GM04503 (cell line): Measurements from ENCODE around the gene HMX1.

Source experiments
- DNase-seq: peaks from one replicate; pipeline ENCODE4 v3.0.0-alpha.2; 2012; ENCODE audit warnings: low read depth

The HMX1 gene

DNA sequence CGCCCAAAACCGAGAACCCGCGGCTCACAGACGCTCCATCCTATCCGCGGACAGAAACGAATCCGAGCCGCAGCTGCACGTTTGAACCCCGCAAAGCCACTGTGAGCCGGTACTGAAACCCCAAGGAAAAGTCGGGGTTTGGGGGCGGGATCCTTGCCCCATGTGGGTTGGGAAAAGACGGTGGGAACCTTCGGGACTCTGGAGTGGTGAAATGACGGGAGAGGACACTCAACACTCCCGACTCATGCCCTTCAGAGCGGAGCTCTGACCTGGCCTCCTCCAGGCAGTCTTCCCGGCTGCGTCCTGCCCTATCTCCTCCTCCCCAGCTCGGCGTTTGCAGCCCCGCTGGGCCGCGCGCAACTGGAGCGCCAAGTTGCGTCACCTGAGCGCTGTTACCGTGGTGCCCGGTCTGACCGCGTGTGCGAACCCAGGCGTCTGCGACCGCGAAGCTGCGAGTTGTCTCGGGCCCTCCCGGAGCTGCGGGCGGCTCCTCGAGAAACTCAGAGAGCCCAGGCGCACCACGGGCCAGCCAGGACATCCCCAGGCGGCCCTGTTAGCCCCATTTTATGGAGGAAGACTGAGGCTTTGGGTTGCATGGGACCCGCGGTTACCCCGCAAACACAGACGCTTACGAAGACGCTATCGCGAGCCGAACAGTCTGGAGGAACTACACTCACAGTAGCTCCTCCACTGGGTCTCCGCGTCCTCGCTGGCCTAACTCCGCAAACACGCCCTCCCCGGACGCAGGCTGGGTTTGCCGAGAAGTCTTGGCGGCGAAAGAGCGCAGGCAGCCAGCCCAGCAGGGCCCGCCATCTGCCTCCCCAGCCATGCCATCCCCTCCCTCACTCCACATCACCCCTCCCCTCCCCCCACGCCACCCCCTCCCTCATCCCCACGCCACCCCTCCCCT lies 20.3 kb upstream of the HMX1 start:
- DNase-seq, result no peak

DNA sequence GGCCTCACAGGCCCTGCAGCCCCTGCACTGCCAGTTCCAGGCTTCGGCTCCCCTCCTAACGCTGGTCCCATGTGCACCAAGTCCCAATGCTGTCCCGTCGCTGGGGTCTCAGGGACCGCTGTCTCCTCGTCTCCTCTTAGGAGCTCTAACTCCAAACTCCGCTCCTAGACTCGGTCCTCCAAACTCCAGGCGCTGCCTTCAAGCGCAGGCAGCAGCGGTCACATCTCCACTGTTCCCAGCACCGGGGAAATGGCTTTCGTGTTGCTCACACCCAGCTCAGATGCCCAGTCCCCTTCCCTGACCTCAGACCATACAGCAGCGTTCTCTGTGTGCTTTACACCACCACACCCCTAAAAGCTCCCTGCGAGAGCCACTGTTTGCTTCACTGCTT lies 19.6 kb upstream of the HMX1 start:
- DNase-seq, result no peak

DNA sequence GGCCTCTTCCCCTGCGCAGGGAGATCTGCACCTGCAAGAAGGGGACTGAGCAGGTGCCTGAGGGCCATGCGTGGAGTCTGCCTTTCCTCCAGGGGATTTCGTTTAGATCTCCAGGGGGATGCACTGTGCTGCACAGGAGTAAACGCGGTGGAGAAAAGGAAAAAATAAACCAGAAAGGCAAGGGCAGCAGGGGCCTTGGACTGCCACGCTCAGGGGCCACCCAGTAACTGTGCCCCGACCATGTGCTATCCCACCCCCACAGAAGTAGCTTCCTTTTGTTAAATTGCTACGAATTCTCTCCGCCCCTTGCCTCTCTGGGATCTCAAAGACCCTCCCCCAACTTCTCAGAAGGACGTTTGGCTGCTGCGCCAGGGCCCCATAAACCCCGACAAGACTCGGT lies 17.2 kb upstream of the HMX1 start:
- DNase-seq, result no peak

DNA sequence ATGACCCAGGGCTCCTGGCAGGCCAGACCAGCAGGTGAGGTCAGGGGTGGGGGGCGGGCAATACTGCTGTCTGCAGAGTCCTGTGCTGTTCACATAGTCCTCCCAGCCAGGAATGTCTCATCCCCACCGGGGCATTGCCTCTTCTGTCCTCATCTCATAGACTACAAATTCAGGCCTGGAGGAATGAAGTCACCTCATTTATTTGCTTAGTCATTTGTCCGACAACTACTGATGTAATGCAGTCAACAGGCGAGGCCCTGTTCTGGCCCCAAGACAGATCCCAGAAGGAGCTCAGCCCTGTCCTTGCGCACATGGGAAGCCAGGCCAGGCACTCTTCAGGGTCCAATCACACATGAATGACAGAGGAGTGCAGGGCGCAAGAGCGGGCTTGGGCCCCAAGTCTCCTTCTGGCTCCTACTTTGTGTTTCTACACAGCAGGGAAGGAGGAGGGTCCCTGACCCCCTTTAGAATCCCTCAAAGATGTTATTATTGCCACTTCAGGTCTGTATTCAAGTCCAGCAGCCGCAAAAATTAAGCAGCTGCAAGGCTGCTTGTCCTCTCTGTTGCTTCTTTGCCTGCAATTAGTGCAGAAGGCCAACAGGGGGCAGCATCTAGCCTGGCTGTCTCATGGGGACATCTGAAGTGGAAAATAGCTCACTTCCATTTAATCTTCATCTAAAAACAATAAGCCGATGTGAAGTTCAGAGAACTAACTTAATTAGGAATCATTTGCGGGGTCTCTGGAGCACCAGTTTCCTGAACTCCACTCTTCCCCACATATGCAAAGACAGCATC lies 15.2 kb upstream of the HMX1 start:
- DNase-seq, result no peak

DNA sequence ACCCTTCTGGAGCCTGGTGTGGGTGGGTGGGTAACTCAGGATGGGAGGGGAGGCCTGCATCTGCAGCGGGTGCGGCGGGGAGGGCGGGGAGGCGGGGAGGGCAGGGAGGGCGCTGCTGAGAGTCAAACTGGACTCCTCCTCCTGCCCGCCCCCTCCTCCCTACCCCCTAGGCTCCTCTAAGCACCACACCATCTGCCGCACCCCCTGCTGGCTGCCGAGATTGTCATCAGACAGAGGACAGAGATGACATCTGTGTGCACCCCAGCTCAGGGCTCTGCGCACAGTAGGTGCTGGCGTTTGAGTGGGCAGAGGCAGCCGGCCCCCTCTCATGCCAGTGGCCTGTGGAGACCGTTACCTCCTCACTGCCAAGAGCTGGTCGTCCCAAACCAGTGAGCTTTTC lies 10.6 kb upstream of the HMX1 start:
- DNase-seq, result no peak

DNA sequence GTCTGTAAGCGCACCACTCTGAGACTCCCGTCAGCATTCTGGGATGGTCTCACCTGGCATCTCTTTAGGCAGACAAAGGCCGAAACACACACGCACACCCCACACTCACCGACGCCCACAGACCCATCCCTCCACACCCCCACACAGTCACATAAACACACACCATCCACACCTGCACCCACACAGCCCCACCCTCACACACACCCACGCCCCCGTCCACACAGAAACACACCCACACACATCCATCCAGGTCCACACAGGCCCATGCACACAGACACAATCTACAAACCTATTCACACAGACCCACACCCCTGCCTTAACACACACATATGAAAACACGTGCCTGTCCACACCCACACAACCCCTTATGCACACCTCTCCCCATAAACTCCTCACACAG lies 9.2 kb upstream of the HMX1 start:
- no peak for DNase-seq

DNA sequence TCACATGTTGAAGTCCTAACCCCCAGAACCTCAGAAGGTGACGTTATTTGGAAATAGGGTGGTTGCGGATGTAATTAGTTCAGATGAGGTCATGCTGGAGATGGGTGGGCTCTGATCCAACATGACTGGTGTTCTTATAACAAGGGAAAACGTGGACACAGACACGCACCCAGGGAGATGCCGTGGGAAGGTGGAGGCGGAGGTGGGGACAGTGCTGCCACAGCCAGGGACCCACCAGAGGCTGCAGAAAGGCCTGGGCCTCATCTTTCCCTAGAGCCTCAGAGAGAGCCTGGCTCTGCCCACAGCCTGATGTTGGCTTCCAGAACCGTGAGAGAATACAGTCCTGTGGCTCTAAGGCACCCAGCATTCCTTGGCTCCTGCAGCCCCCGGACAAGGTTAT lies 7.9 kb upstream of the HMX1 start:
- DNase-seq, result no peak

DNA sequence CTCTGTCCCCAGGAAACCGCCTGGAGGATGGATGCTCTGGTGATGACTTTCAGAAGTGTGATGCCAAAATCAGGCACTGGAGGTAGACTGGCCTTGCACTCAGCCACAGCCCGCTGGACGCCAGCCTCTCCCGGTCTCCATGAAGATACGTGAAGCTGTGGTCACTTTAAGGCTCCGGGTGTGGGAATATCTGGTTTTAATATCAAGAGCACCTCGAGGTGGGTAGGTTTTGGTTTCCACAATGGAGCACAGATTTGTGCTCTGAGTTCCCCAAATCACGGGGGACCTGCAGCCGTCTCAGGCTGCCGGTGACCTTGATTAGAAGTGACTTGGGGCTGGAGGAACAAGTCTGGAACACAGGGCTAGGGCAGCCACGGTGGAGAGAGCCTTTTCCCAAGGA lies 6.8 kb upstream of the HMX1 start:
- DNase-seq, result no peak

DNA sequence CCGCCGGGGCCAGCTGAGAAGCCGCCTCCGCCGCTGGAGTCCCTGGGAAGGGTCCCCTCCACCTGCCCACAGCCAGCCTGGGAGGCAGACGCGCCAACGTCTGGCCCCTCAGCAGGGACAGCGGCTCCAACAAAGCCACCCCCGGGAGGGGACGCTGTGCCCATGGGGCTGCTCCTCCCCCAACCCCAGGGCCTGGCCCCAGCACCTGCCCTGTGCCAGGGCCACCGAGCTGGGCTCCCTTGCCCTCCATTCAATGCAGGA lies 6.1 kb upstream of the HMX1 start:
- DNase-seq, result no peak

DNA sequence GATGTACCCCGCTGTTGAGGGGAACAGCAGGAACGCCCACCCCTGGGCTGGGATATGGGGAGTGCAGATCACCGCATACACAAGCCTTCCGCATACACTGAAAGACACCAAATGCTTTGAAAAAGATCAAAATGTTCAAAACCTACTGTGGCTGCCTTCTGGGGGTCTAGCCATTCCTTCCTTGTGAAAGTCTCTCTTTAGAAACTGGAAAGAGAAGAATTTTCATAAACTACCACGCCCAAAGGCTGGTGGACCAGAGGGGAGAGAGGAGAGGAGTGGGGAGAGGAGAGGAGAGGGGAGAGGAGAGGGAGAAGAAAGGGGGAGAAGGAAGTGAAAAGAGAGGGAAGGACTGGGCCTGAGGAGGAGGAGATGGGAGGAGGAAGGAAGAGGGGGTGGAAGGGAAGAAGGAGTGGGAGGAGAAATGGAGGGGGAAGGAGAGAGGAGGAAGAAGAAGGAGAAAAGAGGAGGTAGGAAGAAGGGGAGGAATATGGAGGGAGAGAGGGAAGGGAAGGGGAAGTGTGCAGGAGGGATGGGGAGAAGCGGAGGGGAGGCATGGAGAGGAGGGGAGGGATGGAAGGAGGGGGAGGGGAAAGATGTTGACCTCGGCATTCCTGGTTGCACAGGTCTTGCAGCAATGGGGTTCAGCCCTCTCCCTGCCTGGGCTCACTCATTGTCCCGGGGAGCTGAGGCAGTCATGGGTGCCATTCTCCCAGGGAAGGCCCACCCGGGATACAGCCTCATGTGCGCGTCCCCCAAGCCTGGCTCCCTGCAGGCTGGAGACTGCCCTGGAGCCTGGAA lies 5.5 kb upstream of the HMX1 start:
- no peak for DNase-seq

DNA sequence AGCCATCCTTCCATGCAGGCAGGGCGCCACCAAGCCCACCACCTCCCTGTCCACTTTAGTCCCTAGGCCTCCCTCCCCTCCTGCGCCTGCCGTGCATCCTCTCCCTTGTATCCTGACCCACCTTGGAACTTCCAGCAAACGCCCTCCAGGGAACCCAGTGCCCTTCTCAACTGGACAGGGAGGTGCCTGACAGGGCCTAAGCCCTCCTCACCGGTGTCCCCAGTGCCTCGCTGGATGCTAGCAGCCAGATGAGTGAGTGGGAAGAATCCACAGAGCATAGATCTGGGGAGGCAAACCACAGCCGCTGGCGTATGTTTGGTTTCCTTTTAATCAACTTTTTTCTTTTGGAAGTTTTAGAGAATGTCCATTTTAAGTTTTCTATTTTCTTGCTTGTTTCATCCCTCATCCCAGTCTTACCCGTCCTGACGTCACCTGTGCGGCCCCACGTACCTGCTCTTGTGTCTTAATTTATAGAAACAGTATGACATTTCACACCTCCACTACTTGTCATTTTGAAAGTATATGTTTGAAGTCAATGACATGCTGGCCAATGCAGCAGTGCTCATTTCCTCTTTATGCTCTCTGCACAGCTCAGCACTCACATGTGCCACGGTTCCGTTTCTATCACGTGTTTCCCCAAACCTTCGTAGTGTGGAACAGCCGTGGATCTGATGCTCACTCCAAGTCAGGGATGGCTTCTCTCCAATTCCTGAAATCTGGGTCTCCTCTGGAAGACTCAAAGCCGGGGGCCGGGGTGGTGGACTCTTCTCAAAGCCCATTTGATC lies 3.4 kb upstream of the HMX1 start:
- DNase-seq, result no peak

DNA sequence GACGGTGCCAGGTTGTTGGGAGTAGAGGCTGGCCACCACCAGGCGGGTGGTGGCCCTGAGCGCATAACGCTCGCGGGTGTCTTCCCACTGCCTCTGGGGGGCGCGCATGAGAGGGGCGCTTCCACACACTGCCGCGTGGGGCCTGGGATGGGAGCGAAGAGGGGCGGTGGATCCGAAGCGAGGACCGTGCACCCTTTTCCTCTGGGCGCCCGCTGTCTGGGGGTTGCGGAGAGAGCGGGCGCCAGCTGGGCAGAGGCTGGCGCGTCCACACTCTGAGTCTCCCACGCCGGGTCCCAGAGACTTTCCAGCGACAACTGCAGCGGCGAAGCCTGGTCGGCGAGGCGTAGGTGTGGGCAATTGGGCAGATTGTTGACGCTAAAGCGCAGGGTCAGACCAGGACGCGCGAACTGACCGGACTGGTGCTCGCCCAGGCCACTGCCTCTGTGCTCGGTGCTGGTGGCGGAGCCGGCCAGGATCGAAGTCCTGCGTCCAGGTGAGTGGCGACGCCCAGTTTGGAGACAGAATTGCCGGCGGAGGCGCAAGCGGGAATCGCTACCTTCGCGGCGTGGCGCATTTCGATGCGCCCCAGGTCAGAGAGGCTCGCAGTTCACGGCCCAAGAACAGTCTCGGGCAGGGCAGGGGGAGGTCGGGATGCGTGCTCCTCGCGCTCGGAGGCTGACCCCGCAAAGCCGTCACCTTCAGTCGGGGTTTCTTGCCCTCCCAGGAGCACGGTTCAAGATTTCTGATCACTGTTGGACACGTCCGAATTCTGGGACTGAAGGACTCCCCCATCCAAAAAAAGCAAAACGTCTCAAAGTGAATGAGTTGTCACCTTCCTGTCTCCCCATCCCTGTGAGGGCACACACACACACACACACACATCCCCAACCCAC lies 2.6 kb upstream of the HMX1 start:
- no peak for DNase-seq

DNA sequence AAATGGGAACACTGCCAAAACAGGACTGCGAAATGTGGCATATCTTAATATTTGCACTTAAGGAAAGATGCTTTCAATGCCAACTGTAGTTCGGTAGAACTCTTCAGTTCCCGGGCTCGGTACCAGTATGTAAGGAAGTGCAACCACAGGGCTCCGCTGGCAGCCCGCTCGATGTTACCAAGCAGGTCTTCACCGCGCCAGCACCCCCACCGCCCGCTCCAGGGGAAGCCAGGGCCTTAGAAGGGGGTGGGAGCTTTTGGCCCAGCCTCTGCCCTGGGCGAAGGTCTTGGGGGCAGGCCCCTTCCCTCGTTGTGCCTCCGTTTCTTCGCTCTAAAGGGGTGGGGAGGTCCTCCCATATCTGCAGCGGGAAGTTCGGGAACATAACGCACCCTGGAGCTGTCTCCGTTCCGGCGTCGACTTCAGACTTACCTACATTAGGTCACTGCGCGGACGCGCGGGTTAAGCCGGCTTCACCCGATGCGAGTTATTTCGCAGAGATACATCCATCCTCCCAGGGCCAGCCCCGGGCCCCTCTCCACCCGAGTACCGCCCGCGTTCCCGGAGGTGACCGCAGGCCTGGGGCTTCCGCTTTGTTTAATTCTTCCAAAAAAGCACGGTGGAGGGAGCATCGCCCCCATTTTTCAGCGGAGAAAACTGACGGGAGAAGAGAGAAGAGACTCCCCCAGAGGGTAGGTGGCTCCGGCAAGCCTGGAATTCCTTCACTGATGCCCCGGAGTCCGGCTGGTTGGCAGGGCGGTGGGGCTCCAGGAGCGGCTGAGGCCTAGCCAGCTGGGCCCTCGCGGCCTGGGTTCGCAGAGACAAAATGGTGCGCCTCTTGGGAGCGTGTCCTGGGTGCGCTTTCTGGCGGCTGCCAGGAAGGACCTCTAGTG lies 1.0 kb upstream of the HMX1 start:
- DNase-seq, result no peak

DNA sequence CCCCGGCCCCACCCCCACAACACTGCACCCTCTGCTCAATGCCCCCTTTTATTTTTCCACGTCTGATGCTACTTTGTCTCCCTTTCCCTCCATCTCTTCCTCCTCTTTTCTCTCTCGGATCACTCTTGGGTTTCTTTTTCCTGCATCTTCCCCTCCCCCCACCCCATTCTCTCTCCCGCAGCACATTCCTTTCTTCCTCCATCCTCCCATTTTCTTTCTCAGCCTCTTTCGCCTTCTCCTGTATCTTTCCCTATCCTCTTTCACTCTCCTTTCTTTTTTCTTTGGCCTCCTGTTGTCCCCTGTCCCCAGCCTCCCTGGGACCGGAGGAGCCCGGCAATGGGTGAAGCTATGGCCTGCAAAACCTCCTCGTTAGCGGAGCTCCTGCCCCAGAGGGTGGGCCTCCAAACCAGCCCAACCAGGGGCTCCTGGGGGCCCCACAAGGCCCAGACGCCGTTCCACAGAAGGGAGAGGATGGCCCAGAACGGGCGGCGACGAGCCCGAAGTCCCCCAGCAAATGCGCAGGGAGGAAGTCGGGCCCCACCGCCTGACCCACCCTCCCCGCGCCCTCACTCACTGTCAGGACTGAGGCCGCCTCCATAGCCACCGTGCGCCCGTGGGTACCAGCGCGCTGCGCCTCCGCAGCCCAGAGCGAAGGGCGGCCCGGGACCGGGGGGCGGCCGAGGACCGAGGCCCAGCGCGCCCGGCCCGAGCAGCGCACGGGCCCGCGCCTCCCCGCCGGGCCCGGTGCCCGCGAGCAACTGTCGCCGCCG lies 807 bp downstream of the HMX1 start:
- DNase-seq, result no peak

DNA sequence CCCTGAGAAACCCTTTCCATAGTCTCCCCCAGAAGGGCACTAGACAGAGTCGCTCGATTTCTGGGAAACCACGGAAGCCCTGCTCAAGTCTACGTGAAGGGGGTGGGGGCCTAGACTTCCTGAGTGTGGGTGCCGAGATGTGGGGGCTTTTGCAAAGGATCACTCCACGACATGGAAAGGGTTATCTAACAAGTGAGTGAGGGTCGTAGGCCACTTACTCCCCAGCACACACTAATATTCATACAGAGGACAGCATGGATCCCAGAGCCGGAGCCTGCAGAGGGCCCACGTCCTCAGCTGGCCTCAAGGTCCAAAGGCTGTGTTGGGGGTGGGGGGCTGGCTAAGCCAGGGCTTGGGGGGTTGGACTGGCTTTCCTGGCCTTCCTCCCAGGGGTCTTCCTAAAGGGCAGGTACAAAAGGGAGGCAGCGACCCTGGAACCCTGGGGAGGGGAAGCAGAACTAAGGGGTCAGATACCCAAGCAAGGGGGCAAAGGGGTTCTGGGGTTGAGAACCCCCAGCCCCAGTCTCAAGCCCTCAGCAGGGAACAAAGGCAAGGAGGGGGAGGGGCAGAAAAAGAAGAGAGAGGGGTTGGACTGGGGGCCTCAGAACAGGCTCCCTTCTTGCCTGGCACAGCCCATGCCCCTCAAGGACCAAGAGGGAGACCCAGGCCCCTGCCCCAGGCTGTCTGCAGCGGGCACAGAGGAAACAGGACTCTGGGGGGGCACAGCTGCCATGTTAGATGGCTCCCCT lies 1.6 kb downstream of the HMX1 start:
- no peak for DNase-seq

DNA sequence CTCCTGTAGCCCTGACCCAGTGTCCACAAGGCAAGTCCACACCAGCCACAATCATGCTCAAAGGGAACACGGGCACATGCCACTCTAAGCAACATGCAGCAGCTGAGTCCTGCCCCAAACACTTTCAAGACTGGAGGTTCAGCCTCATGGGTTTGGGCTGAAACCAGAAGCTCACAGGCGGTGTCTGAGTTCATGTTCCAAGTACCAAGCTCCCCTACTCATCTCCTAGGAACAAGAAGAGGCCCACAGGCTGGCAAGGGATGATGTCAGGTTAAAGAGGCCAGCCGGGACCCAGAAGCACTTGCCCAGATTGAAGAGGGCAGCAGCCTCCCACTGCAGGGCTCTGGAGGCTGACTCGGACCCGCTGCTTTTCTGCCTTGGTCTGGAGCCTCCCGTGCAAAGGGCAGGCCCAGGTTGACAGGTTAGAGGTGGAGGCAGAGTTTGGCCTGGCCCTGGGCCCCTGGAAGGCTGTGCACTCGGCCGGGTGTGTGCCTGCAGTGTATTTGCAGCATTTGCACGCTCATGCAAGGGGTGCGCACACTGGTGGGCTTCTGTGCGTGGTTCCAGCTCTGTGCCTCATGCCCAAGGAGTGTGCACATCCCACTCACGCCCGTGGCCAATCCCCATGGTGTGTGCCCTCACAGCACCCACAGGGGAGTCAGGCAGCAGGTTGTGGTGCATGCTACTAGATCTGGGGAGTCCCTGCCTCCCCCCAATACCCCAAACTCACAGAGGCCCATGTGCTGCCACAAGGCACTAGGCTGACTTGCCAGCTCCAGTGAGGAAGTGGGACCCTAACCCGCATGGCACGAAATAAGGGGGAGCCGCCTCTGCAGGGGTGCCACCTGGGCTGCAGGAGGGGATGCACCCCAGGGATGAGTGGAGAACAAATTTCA lies 2.4 kb downstream of the HMX1 start:
- no peak for DNase-seq

DNA sequence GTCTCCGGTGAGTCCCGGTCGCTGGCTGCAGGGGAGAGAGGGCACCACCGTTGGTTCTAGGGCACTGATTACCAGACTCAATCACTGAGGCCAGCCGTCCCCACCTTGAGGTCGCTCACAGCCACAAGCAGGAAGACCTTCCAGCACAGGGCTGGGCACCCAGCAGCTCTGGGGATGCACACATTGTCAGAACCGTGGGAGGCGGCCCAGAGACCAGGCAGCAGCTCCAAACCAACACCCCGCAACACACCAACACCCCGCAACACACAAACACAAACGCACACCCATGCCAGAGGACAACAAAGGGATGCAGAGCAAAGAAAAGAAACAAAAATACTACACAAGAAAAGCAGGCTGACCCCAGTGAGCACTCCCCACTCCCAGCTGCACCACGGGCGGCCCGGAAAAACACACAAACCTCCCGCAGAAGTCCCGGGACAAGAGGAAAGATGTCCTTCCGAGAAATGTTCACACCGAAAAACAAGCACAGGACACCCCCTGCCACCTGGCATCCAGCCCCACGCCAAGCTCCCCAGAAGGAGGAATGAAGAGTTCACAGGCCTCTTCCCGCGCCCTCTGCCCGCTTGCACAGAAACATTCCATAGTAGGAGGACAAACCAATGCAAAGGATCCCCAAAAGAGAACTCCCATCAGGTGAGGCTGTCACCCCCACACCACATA lies 3.2 kb downstream of the HMX1 start:
- no peak for DNase-seq
